GM18907 (cell line): ENCODE measurements around the gene CD151.

Experiments
- ATAC-seq: cut with Tn5 transposase; IDR thresholded peaks from one replicate; pipeline ENCODE4 v1.9.1; 2021; ENCODE audit warnings: mild to moderate bottlenecking, moderate library complexity; ENCODE audit not compliant: unreplicated experiment

The CD151 gene

GRCh38 chr11:841981-842369 is 9.2 kb downstream of the CD151 start:
- ATAC-seq = peak; percentile 29

GRCh38 chr11:842370-843002 is 9.7 kb downstream of the CD151 start, which contains the start of the genes POLR2L and TSPAN4:
Gene POLR2L, minus strand, starts transcription at chr11:842529. Its CDS starts 21 bp downstream, at chr11:842508.
Gene TSPAN4, plus strand, starts transcription at chr11:842852. Its CDS starts 7,453 bp downstream, at chr11:850305.
- peak; percentile 63 for ATAC-seq

GRCh38 chr11:843086-843734 is 10.5 kb downstream of the CD151 start:
- ATAC-seq = peak; percentile 3

- ATAC-seq = no peak
Measured at GRCh38 chr11:843818-844692, 11.3 kb downstream of the CD151 start.

- ATAC-seq = no peak
Measured at GRCh38 chr11:844693-845644, 12.2 kb downstream of the CD151 start.

- no peak for ATAC-seq
Measured at GRCh38 chr11:845872-846495, 13.2 kb downstream of the CD151 start.

GRCh38 chr11:846496-847098 is 13.8 kb downstream of the CD151 start:
- ATAC-seq = no peak

GRCh38 chr11:847876-848275 is 15.1 kb downstream of the CD151 start:
- no peak for ATAC-seq

GRCh38 chr11:848380-848931 is 15.7 kb downstream of the CD151 start:
- no peak for ATAC-seq

GRCh38 chr11:849104-849824 is 16.5 kb downstream of the CD151 start:
- ATAC-seq = no peak

- ATAC-seq = no peak
Measured at GRCh38 chr11:849951-850774, 17.4 kb downstream of the CD151 start.

GRCh38 chr11:850775-851763 is 18.3 kb downstream of the CD151 start:
- ATAC-seq = no peak

GRCh38 chr11:852762-853161 is 20.0 kb downstream of the CD151 start:
- ATAC-seq = no peak

- ATAC-seq = no peak
Measured at GRCh38 chr11:853682-854448, 21.1 kb downstream of the CD151 start.

- ATAC-seq = no peak
Measured at GRCh38 chr11:854601-855329, 22.0 kb downstream of the CD151 start.
